Erythroblast (primary cell): Measurements from ENCODE around the gene TBX3.

Source experiments
- DNase-seq, 2 experiments: peaks; one replicate each; lab custom pipeline; 2025; lab: John Stamatoyannopoulos, UW
- GATA1 ChIP-seq: IDR thresholded peaks from 2 replicates; pipeline ENCODE4 v1.6.1; 2011; ENCODE audit warnings: low read depth, mild to moderate bottlenecking, control low read depth, low read length, moderate library complexity
- POLR2A ChIP-seq: IDR thresholded peaks from 2 replicates; pipeline ENCODE4 v1.6.1; 2011; ENCODE audit warnings: mild to moderate bottlenecking, low read length

The TBX3 gene

DNA sequence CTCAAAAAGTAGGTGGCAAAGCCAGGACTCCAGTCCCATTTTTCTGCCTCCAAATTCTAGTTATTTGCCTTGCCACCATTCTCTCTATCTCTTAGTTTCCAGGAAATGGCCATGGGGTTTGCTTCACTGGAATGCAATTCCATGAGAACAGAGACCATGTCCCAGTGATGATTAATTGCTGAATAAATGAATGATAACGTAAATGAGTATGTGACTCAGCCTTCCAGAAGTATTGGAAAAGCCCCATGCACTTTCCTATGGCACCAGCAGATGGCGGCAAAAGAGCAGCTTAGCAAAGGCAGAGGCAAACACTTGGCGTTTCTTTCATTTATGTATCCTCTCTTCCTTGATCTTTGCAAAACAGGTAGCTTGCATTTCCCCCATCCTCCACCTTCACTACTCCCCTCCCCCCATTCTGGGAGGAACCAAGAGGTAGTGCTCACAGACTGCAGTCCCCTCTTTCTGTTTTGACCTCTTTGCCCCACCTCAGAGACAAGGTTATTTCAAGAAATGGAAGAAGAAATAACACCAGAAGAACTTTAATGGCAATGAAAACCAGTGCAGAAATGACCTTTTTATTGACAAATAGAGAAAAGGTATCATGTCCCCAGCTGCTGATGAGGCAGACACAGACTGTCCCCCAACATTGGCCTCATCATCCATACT, 21.3 kb downstream of the TBX3 start:
- TF ChIP-seq GATA1 (no peak), POLR2A (no peak)
- DNase-seq: peak; percentile 36 to 71

DNA sequence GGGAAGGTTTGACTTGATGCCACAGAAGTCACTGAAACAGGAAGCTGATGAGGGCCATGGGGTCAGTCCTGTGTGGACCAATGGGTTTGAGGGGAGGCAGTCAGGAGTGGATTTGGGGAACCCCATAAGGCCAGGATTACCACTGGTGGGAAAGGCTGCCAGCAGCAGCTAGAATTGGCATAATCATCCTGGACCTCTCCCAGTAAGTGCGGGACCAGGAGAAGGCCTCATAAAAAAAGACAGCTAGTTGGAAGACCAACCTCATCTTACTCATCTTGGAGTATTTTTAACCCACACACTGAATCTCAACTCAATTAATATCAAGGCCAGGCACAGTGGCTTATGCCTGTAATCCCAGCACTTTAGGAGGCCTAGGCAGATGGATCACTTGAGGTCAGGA, 22.7 kb downstream of the TBX3 start:
- no peak for DNase-seq
- TF ChIP-seq GATA1 (no peak), POLR2A (no peak)

DNA sequence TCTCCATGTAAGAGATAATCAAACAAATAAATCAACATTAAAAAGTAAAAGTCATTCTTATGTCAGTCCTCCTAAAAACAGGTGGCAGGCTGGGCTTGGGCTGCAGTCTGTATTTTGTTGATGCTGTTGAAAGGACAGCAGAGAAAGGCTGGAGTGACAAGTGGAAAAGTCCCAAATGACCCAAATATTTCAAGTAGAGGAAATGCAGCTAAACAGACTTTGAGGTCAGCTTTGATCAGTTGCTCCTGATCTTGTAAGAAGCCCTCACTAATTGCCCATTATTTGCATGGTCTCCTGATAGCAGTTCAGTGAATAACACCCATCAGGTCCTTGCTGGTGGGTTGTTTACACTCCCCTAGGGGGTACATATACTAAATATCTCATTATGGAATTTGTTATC, 24.9 kb downstream of the TBX3 start:
- DNase-seq: no peak
- no peak for TF ChIP-seq GATA1

DNA sequence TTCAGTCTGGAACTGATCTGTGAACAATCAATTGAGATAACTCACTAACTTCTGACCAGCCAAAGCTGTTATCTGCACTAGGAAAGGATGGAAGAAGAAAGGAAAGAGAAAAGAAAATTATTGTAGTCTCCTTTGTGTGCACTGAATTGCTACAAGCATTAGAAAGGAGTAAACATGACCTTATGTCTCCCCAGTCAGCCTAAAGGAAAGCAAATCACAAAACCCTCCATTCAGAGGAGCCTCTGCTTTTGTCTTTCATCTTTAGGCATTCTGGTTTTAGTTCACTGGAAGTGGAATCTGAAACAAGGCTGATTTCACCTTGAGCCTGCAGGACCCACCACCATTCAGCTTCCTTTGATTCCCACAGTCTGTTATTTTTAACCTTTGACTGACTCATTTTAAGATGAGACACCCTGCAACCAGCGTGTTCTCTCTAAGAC, 26.0 kb downstream of the TBX3 start:
- TF ChIP-seq GATA1 (no peak), POLR2A (no peak)
- DNase-seq: no peak

DNA sequence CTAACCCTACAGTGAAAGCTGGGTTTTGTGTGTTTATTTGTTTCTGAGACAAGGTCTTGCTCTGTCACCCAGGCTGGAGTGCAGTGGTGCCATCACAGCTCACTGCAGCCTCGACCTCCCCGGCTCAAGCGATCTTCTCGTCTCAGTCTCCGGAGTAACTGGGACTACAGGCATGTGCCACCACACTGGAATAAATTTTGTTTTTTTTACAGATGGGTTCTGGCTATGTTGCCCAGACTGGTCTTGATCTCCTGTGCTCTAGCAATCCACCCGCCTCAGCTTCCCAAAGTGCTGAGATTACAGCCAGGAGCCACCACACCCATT, 26.4 kb downstream of the TBX3 start:
- DNase-seq: no peak
- no peak for TF ChIP-seq GATA1
- TF ChIP-seq POLR2A: no peak

DNA sequence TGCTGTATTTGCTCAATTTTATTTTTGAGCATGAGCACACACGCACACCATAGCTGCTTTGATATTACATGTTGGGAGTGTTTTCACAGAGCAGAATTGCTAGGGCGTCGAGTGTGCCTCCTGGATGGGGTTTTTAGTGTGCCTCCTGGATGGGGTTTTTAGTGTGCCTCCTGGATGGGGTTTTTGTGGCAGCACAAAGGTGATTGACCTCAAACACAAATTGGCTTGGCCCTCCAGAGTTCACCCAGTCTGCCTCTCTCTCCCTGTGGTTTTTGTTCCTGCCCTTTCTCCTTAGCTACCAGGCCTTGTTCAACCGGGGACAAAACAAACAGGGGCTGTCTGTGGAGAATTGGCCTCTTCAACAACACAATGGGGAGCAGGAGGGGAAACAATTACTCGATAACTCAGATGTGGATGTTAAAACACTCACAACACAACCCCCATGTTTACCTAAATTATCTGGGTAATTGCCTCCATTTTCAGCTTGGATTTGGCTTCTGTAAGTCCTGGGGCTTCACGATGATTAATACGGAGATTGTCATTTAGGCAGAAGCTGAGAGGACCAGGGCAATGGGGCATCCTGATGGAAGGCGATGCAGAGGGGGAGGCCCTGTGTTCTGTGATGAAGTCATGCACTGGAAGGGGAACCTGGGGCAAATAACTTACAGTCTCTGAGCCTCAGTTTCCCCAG, 26.9 kb downstream of the TBX3 start:
- no peak for TF ChIP-seq GATA1
- TF ChIP-seq POLR2A: no peak
- DNase-seq: no peak

DNA sequence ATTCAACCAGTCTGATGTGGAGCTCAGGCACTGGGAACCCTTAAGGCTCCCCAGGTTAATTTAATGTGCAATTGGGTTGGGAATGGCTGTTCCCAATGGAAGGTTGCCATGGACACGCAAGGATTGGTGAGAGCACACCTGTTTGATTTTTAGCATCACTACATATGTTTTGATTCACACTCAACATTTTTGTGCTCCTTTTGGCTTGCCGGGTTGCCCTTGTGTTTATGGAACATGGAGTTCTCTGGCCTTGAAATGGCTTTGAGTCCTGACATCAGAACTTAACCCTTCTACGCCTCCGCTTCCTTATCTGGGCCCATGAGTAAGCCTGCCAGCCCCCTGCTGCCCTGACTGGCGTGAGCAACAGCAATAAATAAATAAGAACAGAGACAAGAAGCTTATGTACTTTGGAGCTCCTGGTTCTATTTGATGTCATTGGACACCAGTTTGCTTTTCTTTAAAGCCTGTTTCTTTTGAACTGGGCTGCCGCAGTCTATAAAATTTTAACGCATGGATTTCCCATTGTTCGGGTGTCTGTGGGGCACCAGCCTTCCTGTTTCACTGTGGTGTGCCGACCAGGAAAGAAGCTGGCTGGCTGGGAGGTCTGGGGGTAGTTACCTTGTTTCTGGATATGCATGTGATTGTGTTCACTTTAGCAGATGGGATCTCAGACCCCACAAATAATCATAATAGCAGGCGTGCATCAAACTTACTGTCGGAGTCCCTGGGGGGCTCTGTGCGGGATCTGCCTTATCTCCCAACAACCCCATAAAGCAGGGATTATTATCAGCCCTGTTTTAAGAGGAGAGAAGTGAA, 27.8 kb downstream of the TBX3 start:
- no peak for DNase-seq
- TF ChIP-seq GATA1: no peak
- no peak for TF ChIP-seq POLR2A

DNA sequence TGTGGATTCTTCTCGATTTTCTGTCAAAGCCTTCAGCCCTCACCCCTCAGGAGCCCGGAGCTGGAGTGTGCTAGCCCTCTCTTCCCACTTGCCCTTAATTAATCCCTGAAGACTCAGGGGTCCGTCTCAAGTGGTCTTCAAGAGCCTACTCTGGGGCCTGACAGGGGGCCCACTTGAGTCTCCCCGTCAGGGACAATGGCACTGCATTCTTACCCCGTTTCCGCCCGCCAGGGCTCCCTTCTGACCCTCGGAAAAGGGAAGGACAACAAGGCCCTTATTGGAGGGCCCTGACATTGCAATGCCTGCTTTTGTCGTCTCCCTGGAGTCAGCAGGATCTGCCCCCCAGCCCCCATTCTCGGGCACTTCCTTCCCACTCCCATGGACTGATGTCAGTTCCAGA, 34.4 kb downstream of the TBX3 start:
- TF ChIP-seq POLR2A (no peak), GATA1 (no peak)
- no peak for DNase-seq

DNA sequence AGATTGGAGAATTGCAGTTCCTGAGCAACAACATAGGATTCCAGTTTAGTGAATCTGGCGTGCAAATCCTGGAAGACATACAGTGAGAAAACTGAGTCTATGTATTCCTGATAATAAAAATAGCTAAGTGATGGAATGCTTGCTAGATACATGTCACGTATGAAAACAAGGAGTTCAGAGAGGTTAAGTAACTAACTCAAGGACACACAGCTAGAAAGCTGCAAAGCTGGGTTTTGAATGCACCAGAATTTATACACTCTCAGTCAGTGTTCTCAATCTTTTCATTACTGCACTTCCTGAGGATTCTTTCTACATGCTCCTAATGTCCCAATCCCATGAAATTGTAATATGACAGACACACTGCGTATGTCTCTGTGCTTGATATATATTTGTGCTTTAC, 35.3 kb downstream of the TBX3 start:
- no peak for TF ChIP-seq POLR2A
- no peak for TF ChIP-seq GATA1
- DNase-seq: no peak

DNA sequence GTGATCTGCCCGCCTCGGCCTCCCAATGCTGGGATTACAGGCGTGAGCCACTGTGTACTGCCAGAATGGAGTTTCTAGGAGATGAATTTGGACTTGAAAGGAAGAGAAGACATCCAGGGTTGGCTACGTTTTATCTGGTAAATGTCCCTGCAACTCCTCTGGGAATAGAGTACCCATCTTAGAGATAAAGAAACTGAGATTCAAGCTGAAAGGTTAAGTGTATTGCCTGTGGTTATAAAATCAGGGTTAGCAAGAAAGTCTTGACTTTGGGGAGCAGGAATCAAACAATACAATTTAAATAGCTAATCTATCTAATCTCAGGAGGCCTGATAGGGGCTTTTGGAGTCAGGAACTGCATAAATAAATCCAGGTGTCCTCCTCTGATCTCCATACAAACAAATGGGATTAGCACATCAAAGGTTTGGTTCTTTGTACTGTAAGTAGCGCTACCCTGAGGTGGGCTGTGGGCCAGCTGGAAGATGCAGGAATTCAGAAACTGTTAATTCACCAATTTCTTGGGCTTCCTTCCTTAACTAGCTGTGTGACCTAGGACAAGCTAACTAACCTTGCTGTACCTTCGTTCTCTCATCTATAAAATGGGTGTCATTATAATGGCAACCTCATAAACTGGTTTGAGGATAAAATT, 45.1 kb downstream of the TBX3 start:
- TF ChIP-seq GATA1 (no peak), POLR2A (no peak)
- DNase-seq: no peak

DNA sequence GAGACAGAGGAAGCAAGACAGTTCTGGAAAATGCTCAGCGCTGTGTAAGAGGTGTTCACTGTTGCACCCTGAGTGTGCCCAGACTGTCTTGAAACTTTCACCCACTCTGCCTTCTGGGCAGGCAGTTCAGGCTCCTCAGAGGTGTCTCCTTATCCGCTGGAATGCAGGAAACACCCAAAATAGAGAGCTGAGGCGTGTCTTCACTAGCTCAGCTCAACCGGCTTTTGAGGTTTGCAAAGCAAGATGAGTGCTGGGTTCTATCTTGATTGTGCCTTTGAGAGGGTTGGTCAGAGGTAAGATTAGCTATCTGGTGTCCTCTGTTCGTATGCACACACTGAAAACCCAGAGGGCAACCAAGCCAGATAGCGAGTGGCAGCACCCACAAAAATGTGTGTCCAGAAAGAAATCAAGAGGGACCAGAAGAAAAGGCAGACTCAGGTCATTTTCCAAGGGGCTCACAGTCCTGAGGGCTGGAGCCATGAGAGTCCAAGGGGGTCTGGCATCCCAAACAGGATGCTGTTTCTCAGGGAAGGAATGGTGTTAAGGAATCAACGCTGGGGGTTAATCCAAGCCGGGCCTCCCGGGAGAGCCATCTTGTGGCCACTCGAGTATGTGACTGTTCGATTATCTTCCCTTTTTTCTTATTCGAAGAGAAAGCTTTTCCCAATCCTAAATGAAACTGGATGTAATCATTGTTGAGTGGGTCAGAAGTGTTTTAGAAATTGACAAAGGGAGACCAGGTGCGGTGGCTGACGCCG, 47.1 kb downstream of the TBX3 start:
- no peak for DNase-seq
- TF ChIP-seq GATA1 (no peak), POLR2A (no peak)

DNA sequence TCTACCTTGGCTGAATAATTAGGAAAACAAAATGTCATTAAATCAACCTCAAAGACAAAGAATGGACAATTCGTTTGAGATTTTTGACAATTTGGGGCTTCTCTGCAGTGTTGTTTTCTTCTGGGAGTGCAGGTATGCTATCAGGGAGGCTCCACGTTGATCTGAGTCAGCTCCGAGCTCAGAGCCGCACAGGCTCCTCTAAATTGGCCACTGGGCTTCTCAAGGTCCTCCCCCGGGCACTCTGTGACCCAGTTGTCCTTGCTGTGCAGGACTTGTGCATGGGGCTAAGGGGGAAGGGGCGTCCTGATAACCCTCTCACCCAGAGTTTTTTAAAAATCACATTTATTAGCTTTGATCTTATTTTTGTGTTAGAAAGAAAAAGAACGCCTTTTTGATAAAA, 52.7 kb downstream of the TBX3 start:
- DNase-seq: no peak
- TF ChIP-seq GATA1 (no peak), POLR2A (no peak)

DNA sequence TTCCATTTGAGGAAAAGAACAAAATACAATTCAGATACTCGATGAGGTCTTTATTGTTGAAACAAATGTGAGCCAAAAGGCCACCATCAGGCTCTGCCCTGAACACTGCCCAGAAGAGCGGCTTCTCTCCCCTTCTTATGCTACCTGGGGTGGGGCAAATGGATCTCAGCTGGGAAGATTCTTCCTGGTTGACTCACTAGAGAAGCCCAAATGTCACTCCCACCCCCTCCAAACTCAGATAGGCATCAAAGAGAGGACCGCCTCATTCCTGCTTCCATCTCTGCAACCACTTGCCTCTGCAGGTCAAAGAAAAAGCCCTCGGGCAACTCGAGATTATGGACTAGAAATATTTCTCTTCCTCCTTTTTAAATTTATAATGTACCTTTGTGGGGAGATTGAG, 55.8 kb downstream of the TBX3 start:
- no peak for DNase-seq
- TF ChIP-seq GATA1: no peak

DNA sequence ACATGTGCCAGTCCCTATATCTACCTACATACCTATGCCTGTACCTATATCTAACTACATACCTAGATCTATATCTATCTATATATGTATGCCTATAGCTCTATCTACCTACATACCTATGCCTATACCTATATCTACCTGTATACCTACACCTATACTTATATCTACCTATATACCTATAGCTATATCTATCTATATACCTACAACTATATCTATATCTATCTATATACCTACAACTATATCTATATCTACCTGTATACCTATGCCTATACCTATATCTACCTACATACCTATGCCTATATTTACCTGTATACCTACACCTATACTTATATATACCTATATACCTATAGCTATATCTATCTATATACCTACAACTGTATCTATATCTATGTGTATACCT, 56.6 kb downstream of the TBX3 start:
- TF ChIP-seq POLR2A: no peak
- TF ChIP-seq GATA1: no peak
- no peak for DNase-seq
